Measurements from ENCODE around the gene FOXP3. TPM values are rescaled to one million over a fixed set of nuclear protein-coding genes. Genes with fewer than 3 reads are reported as not detected.

The FOXP3 gene
- total and polyA plus RNA-seq, 2 of the 8 experiments (the other 6 are each of a cell fraction or from before 2014, with no cell fraction given) = 0.37 to 0.54 TPM

DNA sequence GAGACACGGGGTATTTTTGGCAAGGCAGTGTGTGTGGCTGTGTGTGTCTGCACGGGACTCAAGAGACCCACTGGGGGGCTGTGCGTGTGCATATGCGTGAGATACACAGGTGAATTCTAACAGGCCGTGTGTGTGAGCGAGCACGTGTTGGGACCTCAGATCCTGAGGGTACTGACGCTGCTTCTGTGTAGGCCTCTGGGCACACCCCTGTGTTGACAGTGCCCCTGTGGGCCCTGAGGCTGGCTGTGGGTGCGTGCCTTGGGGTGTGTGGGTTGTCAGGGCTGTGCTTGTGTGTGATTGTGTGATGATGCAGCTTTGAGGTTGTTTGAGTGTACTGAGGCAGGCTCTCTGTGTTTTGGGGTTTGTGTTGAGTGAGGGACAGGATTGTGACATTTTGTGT lies 13.9 kb downstream of the FOXP3 start (continued):
- TF ChIP-seq SIX5 (IDR thresholded peaks at IDR 0.05; ENCODE audit: low read depth, low read length) (no peak), CBX5 (IDR thresholded peaks at IDR 0.05; ENCODE audit: low read depth, low read length) (no peak), CREB1 (IDR thresholded peaks at IDR 0.05) (no peak), EZH2 (IDR thresholded peaks at IDR 0.05; ENCODE audit: low read depth, low read length, severe bottlenecking) (no peak), HDAC2 (IDR thresholded peaks at IDR 0.05; ENCODE audit: borderline replicate concordance in 1 of 2, low read depth in 2 of 2, low read length in 2 of 2) (no peak), CHD1 (IDR thresholded peaks at IDR 0.05; ENCODE audit: low read depth, low read length) (no peak)

All from H1 (cell line).